BLaER1 treated with 17β-estradiol and CSF1 and Interleukin-3, amounts not matched to agents 10 nM and 100 nM (cell line): ENCODE results near the gene SGCA.

Experiments
- H3K27ac ChIP-seq, 11 experiments: shearing (Covaris generic); formaldehyde crosslinking; 2 replicates each; pipeline ENCODE4 v1.8.1; 2022
- H3K27me3 ChIP-seq, 11 experiments: shearing (Covaris generic); formaldehyde crosslinking; 2 replicates each; pipeline ENCODE4 v1.8.1; 2022
- H3K36me3 ChIP-seq, 11 experiments: shearing (Covaris generic); formaldehyde crosslinking; 2 replicates each; pipeline ENCODE4 v1.8.1; 2022
- H3K4me1 ChIP-seq, 10 experiments: shearing (Covaris generic); formaldehyde crosslinking; 2 replicates each; pipeline ENCODE4 v1.8.1; 2022
- H3K4me2 ChIP-seq, 11 experiments: shearing (Covaris generic); formaldehyde crosslinking; 2 replicates each; pipeline ENCODE4 v1.8.1; 2022
- H3K4me3 ChIP-seq, 10 experiments: shearing (Covaris generic); formaldehyde crosslinking; 2 replicates each; pipeline ENCODE4 v1.8.1; 2022
- H3K9ac ChIP-seq, 11 experiments: shearing (Covaris generic); formaldehyde crosslinking; 2 replicates each; pipeline ENCODE4 v1.8.1; 2022
- H3K9me3 ChIP-seq, 11 experiments: shearing (Covaris generic); formaldehyde crosslinking; replicated peaks in 1 of 11; 2 replicates each; pipeline ENCODE4 v1.8.1; 2022
- H4K20me1 ChIP-seq, 11 experiments: shearing (Covaris generic); formaldehyde crosslinking; 2 replicates each; pipeline ENCODE4 v1.8.1; 2022
- Cebpa-rat ChIP-seq, 11 experiments: shearing (Covaris generic); IDR thresholded peaks; 2 replicates each; pipeline ENCODE4 v1.8.1; 2022

SGCA gene

DNA sequence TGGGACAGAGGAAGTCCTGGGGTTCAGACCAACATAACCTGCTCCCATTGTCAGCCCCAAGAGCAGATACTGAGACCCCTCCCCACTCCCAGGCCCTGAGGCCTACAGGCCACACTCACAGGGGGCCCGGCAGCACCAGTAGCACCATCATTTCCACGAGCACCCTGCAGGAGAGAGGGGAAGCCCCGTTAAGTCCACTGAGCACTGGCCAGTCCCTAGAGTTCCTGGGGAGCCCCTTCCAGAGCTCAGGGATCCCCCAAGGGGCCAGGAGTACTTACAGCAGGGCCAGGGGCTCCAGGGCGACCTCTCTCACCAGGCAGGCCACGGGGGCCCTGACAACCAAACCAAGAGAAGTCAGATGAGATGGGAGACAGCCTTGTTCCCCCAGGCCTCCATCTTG, 30.2 kb downstream of the SGCA start:
- no peak overlapping the region for H3K27ac ChIP-seq
- H3K9me3 ChIP-seq = no peaks in the 10 kb centered on the region
- H3K9ac ChIP-seq = peak overlapping the region in 1 of 11 experiments; percentile 7; a peak in 1 of 22 replicates
- H3K4me2 ChIP-seq = peak overlapping the region in 2 of 11 experiments; percentile 12 to 43; a peak in 2 of 22 replicates
- TF ChIP-seq Cebpa-rat (IDR thresholded peaks at IDR 0.05) = no peak
- no peaks in the 10 kb centered on the region for H3K36me3 ChIP-seq
- H4K20me1 ChIP-seq = peaks cover 0 to 23% (median 0%) of the 10 kb centered on the region in 11 experiments; a peak in 2 of 22 replicates
- peaks cover 6 to 61% (median 46%) of the 10 kb centered on the region in 10 experiments; a peak in 18 of 20 replicates for H3K4me1 ChIP-seq
- H3K4me3 ChIP-seq = no peak overlapping the region
- peaks cover 6 to 30% (median 15%) of the 10 kb centered on the region in 11 experiments for H3K27me3 ChIP-seq

DNA sequence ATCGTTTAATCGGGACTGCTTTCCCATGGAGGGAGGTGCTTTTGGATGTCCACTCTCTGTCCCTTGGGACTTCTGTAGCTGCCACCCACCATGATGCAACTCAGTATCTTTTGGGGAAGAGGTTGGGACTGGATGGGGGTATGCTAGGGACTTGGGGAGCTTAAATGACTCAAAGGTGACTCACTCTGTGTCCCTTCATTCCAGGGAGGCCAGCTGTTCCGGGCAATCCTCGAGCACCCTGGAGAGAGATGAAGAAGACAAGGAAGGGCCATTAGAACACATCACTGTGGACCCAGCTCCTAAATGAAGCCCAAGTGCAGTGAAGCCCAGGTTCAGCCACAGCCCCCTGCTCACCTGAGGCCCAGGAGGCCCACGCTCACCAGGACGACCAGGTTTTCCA, 31.0 kb downstream of the SGCA start:
- Histone ChIP-seq H3K4me1 (peaks cover 9 to 60% (median 48%) of the 10 kb centered on the region in 10 experiments; a peak in 18 of 20 replicates), H3K9me3 (no peaks in the 10 kb centered on the region), H3K4me3 (no peak overlapping the region), H4K20me1 (peaks cover 0 to 16% (median 0%) of the 10 kb centered on the region in 11 experiments; a peak in 2 of 22 replicates), H3K36me3 (no peaks in the 10 kb centered on the region), H3K27ac (no peak overlapping the region), H3K4me2 (no peak overlapping the region), H3K9ac (no peak overlapping the region), H3K27me3 (peaks cover 13 to 38% (median 23%) of the 10 kb centered on the region in 11 experiments)
- TF ChIP-seq Cebpa-rat (IDR thresholded peaks at IDR 0.05) = no peak

DNA sequence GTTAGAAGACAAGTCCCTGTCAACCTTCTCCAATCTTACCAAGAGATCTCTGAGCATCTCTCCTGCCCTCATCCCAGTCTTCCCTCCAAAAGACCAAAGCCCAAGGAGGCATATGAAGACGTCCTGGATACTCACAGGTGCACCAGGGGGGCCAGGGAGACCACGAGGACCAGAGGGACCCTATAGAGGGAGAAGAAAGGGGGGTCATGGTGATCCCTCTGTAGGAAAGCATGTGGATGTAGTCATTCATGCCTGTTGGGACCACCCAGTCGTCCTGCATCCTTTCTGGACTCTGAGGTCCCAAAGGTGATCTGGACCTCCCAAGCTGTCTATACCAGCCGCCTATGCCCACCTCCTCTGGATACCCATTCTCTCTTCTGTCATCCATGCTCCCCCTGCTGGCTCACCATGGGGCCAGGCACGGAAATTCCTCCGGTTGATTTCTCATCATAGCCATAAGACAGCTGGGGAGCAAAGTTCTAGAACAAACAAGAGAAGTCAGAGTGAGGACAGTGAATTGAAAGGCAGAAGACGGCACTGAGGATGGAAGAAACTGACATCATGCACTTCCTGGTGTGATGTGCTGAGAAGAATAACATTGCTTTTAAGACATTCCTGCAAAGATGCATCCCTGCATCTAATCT, 32.3 kb downstream of the SGCA start:
- Histone ChIP-seq H3K27ac (no peak overlapping the region), H3K36me3 (no peaks in the 10 kb centered on the region), H4K20me1 (peaks cover 0 to 11% (median 0%) of the 10 kb centered on the region in 11 experiments; a peak in 1 of 22 replicates), H3K4me1 (peaks cover 13 to 47% (median 34%) of the 10 kb centered on the region in 10 experiments; a peak in 19 of 20 replicates), H3K4me3 (no peak overlapping the region), H3K9me3 (no peaks in the 10 kb centered on the region), H3K9ac (no peak overlapping the region), H3K27me3 (peaks cover 27 to 51% (median 36%) of the 10 kb centered on the region in 11 experiments), H3K4me2 (no peak overlapping the region)
- TF ChIP-seq Cebpa-rat (IDR thresholded peaks at IDR 0.05) = no peak

DNA sequence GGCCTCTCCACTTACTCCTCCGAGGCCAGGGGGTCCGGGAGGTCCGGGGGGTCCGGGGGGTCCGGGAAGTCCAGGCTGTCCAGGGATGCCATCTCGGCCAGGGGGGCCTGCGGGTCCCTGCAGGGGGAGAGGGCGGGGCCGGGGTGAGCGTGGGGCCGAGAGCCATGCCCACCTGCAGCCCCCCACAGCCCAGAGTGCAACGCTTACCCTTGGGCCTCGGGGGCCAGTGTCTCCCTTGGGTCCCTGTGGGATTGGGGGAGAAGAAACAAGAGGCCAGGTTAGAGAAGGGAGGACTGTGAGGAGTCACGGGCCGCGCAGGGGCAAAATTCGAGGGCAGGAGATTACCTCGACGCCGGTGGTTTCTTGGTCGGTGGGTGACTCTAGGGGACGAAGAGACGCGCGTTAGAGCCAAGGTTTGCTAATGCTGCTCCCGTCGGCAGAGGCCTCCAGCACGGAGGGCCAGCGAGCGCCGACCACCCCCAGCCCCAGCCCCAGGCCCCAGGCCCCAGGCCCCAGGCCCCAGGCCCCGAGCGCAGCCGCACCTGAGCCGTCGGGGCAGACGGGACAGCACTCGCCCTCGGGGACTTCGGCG, 33.5 kb downstream of the SGCA start:
- Histone ChIP-seq H3K4me1 (peaks cover 17 to 35% (median 28%) of the 10 kb centered on the region in 10 experiments; a peak in 19 of 20 replicates), H3K9ac (peak overlapping the region in 4 of 11 experiments; percentile 38 to 69 (median 53); a peak in 4 of 22 replicates), H3K9me3 (no peaks in the 10 kb centered on the region), H3K4me2 (peak overlapping the region; percentile 74 to 97 (median 92)), H3K27ac (no peak overlapping the region), H4K20me1 (peaks cover 0 to 11% (median 0%) of the 10 kb centered on the region in 11 experiments; a peak in 1 of 22 replicates), H3K36me3 (no peaks in the 10 kb centered on the region), H3K4me3 (peak overlapping the region in 7 of 10 experiments; percentile 49 to 67 (median 59); a peak in 15 of 20 replicates), H3K27me3 (peaks cover 38 to 63% (median 48%) of the 10 kb centered on the region in 11 experiments)
- no peak for TF ChIP-seq Cebpa-rat (IDR thresholded peaks at IDR 0.05)

DNA sequence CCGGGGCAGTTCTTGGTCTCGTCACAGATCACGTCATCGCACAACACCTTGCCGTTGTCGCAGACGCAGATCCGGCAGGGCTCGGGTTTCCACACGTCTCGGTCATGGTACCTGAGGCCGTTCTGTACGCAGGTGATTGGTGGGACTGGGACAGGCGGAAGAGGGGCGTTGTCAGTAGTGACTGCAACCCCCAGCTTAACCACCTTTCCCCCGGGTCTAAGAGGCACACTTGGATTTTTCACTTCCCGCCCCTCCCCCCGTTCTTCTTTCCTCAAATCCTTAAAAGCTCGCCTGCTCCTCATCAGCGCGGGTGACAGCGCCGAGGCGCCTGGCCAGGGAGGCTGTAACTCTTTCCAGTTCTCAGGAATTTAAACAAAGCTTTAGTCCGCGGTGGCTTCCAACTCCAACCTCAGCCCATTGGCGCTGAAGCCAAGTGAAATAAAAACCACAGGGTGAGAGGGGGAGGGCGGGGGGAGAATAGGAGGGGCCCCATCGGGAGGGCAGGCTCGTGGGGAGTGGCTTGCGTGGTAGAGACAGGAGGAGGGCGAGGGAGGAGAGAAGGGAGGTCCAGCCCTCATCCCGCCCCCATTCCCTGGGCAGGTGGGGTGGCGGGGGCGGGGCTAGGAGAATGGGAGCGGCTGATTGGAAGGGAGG, 34.1 kb downstream of the SGCA start:
- no peak for TF ChIP-seq Cebpa-rat (IDR thresholded peaks at IDR 0.05)
- Histone ChIP-seq H3K4me3 (peak overlapping the region; percentile 44 to 67 (median 54)), H3K27ac (peak overlapping the region in 1 of 11 experiments; percentile 20; a peak in 1 of 22 replicates), H4K20me1 (peaks cover 0 to 11% (median 0%) of the 10 kb centered on the region in 11 experiments; a peak in 1 of 22 replicates), H3K4me2 (peak overlapping the region; percentile 74 to 97 (median 92)), H3K27me3 (peaks cover 44 to 69% (median 54%) of the 10 kb centered on the region in 11 experiments), H3K9me3 (no peaks in the 10 kb centered on the region), H3K4me1 (peaks cover 17 to 34% (median 28%) of the 10 kb centered on the region in 10 experiments; a peak in 19 of 20 replicates), H3K9ac (peak overlapping the region; percentile 40 to 78 (median 65); a peak in 17 of 22 replicates), H3K36me3 (no peaks in the 10 kb centered on the region)

DNA sequence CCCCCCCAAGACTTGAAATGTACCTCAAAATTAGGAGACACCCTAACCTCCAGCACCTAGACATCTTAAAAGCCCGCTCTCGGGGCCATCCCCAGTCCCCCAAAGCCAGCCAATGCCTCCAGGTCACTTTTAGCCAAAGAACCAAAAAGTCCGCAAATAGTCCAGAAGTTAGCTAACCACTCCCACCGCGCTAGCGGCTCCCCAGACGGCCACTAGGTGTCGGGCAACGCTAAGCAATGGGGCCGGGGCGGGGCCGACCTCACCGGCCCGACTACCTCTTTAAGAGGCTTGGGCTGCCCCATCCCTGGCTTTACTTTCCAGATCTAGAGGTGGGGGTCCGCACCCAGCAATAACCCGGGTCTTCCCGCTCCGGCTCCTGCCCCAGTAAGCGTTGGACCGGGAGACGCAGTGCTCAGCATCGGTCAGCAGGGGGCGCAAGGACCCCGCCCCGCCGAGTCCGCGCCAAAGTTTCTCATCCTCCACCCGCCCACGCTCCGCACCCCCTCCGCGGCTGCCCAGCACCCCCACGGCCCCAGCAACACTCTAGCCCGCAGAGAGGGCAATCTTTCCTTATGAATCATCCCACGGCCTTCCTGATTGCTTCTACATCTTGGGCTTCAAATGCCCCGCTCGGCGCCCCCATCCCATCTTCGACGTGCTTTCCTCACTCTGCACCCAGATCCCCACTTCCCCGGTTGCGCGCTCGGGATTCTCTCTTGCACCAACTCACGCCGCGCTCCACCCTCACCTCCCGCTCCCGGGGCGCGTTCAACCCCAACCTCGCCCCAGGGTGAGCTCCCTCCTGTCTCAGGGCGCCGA, 34.9 kb downstream of the SGCA start:
- peaks cover 14 to 27% (median 21%) of the 10 kb centered on the region in 10 experiments; a peak in 19 of 20 replicates for H3K4me1 ChIP-seq

DNA sequence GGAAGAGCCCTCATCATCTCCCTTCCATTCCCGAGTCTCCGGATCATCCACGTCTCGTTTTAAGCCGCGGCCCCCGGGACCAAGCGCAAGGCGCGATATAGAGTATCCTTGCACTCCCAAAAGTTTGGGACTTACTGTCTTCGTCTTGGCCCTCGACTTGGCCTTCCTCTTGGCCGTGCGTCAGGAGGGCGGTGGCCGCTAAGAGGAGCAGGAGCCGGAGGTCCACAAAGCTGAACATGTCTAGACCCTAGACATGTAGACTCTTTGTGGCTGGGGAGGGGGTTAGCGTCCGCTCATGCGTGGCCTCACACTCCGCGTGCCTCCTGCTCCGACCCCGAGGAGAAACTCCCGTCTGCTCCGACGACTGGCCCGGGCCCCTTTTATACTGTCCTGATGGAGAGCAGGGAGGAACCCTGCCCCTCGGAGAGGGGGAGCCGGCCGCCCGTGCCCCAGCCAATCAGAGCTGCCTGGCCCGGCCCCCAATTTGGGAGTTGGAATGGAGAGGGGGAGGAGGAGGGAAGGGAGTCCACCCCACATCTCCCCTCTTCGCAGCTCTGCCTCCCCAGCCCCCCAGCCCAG, 35.6 kb downstream of the SGCA start, which contains the start of gene COL1A1:
TSS of gene COL1A1 (minus strand) at position 356 of the 579 bp plus-strand sequence. CDS start at position 238, 118 bp downstream.
- H3K4me2 ChIP-seq = peak within 1 kb of the TSS; percentile 74 to 97 (median 92)
- peak within 1 kb of the TSS; percentile 44 to 67 (median 54) for H3K4me3 ChIP-seq
- H3K27ac ChIP-seq = no peak within 1 kb of the TSS
- H3K4me1 ChIP-seq = peaks cover 14 to 24% (median 21%) of the 10 kb centered on the region in 10 experiments; a peak in 19 of 20 replicates
- H3K36me3 ChIP-seq = no peaks in the 10 kb centered on the region
- peaks cover 58 to 79% (median 69%) of the 10 kb centered on the region in 11 experiments for H3K27me3 ChIP-seq
- no peaks in the 10 kb centered on the region for H3K9me3 ChIP-seq
- H4K20me1 ChIP-seq = peaks cover 0 to 11% (median 0%) of the 10 kb centered on the region in 11 experiments; a peak in 1 of 22 replicates
- TF ChIP-seq Cebpa-rat (IDR thresholded peaks at IDR 0.05) = no peak
- peak within 1 kb of the TSS in 10 of 11 experiments; percentile 52 to 78 (median 66); a peak in 18 of 22 replicates for H3K9ac ChIP-seq

More for the DNA sequence above, 34.9 kb downstream of the SGCA start:
- Histone ChIP-seq H3K4me2 (peak overlapping the region; percentile 74 to 97 (median 92)), H3K9me3 (no peaks in the 10 kb centered on the region), H3K9ac (peak overlapping the region in 10 of 11 experiments; percentile 52 to 78 (median 66); a peak in 18 of 22 replicates), H3K36me3 (no peaks in the 10 kb centered on the region), H4K20me1 (peaks cover 0 to 11% (median 0%) of the 10 kb centered on the region in 11 experiments; a peak in 1 of 22 replicates), H3K4me3 (peak overlapping the region; percentile 44 to 67 (median 54)), H3K27me3 (peaks cover 52 to 72% (median 62%) of the 10 kb centered on the region in 11 experiments), H3K27ac (no peak overlapping the region)
- TF ChIP-seq Cebpa-rat (IDR thresholded peaks at IDR 0.05) = no peak
